Daoy (cell line): Measurements from ENCODE around the gene PRKG1. TPM values are rescaled to one million over a fixed set of nuclear protein-coding genes. Genes with fewer than 3 reads are reported as not detected.
A peak's percentile ranks its signal among the peaks of the same experiment; 100 is the strongest.
"Not testable (repeated sequence)": the region's sequence is repeated elsewhere in the genome, so short reads cannot be mapped to it uniquely, and the experiment has no call there.

ENCODE experiments used
- DNase-seq: peaks from one replicate; pipeline ENCODE4 v3.0.0-alpha.2; 2015; ENCODE audit warnings: low read depth
- total RNA-seq: library from RNA; depleted of rRNA; stranded (reverse); fragments of >200 nt; shearing (Covaris generic); gene quantifications from 2 replicates; pipeline ENCODE4 v1.2.3, GENCODE V29; 2014

The PRKG1 gene
- total RNA-seq, 1 experiment from 2014 or later: 1.5 TPM

GRCh38 chr10:51986516-51986915, 912.2 kb downstream of the PRKG1 start:
- no peak for DNase-seq

- no peak for DNase-seq
Observed at GRCh38 chr10:51993475-51993874, 919.2 kb downstream of the PRKG1 start.

- DNase-seq: peak; percentile 1
Observed at GRCh38 chr10:51999096-51999495, 924.8 kb downstream of the PRKG1 start.

GRCh38 chr10:52004342-52004949, 930.2 kb downstream of the PRKG1 start:
- DNase-seq: peak; percentile 3

- no peak for DNase-seq
Observed at GRCh38 chr10:52007091-52007490, 932.8 kb downstream of the PRKG1 start.

GRCh38 chr10:52011118-52011517, 936.8 kb downstream of the PRKG1 start:
- no peak for DNase-seq

- DNase-seq: no peak
Observed at GRCh38 chr10:52019077-52019555, 944.8 kb downstream of the PRKG1 start.

- no peak for DNase-seq
Observed at GRCh38 chr10:52019656-52020055, 945.4 kb downstream of the PRKG1 start.

GRCh38 chr10:52020173-52020572, 945.9 kb downstream of the PRKG1 start:
- no peak for DNase-seq

GRCh38 chr10:52020702-52021101, 946.4 kb downstream of the PRKG1 start:
- DNase-seq: no peak

- peak; percentile 22 for DNase-seq
Observed at GRCh38 chr10:52027055-52027705, 952.9 kb downstream of the PRKG1 start.

GRCh38 chr10:52028523-52028858, 954.2 kb downstream of the PRKG1 start:
- no peak for DNase-seq

GRCh38 chr10:52029628-52030027, 955.3 kb downstream of the PRKG1 start:
- no peak for DNase-seq

GRCh38 chr10:52030051-52030790, 955.9 kb downstream of the PRKG1 start:
- no peak for DNase-seq

- no peak for DNase-seq
Observed at GRCh38 chr10:52030975-52031374, 956.7 kb downstream of the PRKG1 start.

- DNase-seq: no peak
Observed at GRCh38 chr10:52031771-52032170, 957.5 kb downstream of the PRKG1 start.

GRCh38 chr10:52032681-52033629, 958.7 kb downstream of the PRKG1 start:
- DNase-seq: no peak

- DNase-seq: not testable (repeated sequence)
Observed at GRCh38 chr10:52039002-52039793, 964.9 kb downstream of the PRKG1 start.

- DNase-seq: no peak
Observed at GRCh38 chr10:52040486-52040885, 966.2 kb downstream of the PRKG1 start.

- DNase-seq: no peak
Observed at GRCh38 chr10:52043811-52044210, 969.5 kb downstream of the PRKG1 start.

- no peak for DNase-seq
Observed at GRCh38 chr10:52048051-52048450, 973.8 kb downstream of the PRKG1 start.
